GM18861 (cell line): ENCODE results near the gene S100A10.

Experiments used
- ATAC-seq: cut with Tn5 transposase; IDR thresholded peaks from one replicate; pipeline ENCODE4 v1.9.1; 2021; ENCODE audit not compliant: unreplicated experiment

The S100A10 gene

GRCh38 chr1:152013664-152014237 lies 20.1 kb upstream of the S100A10 start:
- no peak for ATAC-seq

GRCh38 chr1:152009691-152010090 lies 16.0 kb upstream of the S100A10 start:
- ATAC-seq, result no peak

DNA sequence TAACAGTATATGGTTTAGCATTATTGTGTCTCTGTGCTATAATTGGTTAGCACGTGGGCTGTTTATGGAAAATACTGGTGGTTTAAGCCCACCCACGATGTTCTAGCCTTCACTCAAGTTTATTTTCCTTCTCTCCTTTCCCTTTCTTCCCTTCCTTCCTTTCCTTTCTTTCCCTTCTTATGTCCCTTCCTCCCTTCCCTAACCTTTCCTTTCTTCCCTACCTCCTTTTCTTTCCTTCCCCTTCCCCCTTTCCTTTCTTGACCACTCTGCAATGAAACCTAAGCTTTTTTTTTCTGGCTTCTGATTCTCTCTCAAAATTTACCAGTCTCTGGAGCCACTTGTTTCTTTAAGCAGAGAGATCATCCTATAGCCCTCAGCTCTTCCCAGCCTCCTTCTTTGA lies 13.4 kb upstream of the S100A10 start:
- no peak for ATAC-seq

DNA sequence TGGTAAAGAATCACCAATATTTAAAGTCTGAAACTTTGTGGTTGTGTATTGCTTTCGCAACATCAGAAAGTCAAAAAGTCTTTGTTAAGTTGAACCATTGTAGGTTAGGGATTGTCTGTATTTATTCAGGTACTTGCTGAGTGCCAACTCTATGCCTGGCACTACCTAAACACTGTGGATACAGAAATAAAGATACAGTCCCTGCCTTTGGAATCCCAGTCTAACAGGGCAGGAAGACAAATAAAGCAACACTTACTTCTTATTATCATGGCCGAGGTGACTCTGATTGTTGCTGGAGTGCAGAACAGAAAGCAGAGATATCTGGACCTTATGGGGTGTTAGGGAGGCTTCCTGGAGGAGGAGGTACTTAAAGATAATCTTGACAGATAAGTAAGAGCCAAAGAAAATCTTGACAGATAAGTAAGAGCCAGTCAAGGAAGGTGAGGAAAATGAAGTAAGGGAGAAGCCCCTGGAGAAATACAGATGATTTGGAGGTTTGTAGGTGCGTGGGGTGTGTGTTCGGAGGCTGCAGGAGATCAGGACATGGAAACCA lies 11.8 kb upstream of the S100A10 start:
- ATAC-seq, result no peak

GRCh38 chr1:152003846-152004442 lies 10.3 kb upstream of the S100A10 start:
- no peak for ATAC-seq

DNA sequence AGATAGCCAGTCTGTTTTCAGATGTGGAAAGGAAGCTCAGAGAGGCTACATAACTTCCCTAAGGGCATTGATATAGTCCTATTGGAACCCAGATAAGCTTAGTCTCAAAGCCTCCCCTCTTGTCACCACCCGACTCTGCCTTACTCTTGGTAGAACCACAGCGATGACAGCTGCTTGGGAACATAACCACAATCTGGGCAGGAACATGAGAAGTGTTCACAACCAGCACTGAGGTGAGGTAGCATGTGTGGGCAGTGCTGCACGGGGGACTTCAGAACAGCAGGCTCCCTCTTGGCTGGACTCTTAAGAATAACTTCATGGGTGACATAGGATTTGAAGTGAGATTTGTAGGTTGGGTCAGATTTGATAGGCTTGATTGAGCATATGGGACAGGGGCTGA lies 9.3 kb upstream of the S100A10 start:
- ATAC-seq, result no peak

DNA sequence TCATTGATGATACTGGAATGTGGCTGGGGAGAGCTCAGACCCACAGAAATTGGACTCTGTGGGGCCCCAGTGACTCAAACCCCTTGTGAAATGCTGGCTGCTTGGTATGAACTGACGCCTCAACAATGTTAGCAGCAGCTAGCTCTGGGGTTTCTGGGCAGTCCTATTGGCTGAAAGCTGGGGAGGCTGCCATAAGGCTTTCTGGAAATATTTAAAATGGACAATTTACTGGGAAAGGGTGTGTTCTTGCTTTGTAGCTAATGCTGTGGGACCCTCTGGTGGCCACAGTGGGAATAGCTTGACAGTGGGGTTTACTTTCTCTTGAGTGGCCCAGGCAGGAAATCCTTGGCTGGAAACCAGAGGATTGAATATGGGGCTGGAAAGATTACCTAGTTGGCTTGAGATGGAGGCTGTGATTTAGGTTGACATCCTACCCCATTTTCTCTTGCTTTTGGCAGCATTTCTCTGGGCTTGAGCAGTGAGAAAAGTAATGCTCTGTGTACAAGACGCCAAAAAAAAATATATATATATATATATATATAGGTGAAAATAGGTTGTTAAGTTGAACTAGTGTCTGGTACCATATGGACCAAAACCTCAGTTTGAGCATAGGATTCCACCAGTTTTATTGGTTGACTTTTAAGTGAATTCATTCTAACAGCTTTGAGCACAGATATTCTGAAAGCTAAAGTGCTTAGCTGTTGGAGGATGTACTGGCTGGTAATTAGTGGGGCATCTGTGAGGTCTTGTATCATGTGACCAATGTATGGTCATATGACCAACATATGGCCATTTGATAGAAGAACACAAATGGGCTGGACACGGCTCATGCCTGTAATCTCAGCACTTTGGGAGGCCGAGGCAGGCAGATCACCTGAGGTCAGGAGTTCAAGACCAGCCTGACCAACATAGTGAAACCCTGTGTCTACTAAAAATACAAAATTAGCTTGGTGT lies 8.2 kb upstream of the S100A10 start:
- no peak for ATAC-seq

GRCh38 chr1:152000964-152001630 lies 7.4 kb upstream of the S100A10 start:
- no peak for ATAC-seq

DNA sequence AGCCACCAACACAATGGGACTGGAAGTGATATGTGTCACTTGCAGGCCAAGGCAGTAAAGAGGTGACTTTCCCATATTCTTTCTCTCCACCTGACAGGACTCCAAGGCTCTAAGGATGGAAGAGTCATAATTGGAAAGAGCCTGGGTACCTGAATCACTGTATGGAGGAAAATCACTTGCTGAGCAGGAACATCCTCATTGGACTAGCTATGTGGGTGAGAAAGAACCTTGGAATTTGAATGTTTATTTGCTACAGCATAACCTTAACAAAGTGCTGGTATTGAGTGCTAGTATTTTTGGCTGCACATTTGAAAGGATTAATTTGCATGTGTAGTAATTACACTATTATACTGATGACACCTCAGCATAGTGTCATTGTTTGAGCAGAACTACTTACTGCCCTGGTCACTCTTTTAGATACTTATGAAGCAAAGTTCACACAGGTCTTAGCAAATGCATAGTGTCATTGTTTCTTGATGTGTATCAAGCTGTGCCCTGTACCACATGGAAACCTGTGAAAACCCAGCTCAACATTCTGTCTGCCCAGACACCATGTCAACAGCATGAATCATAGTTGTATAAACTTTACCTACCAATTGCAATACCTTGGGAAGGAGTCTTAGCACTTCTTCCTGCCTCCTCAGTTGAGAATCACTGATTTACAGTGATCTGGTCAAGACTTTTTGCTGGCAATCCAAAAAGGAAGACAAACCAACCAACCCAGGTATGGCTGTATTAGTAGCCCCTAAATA lies 5.1 kb upstream of the S100A10 start:
- no peak for ATAC-seq

GRCh38 chr1:151997284-151997570 lies 3.6 kb upstream of the S100A10 start:
- no peak for ATAC-seq

DNA sequence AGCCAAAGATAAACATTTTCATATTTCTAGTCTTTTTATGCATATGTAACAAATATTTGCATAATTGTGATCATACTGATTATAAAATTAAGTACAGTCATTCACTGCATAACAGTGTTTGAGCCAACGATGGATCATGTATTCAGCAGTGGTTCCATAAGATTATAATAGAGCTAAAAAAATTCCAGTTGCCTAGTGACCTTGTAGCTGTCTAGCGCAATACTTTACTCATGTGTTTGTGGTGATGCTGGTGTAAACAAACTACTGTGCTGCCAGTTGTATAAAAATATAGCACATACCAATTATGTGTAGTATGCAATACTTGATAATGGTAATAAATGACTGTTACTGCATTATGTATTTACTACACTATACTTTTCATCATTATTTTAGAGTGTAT lies 2.1 kb upstream of the S100A10 start:
- ATAC-seq, result no peak

DNA sequence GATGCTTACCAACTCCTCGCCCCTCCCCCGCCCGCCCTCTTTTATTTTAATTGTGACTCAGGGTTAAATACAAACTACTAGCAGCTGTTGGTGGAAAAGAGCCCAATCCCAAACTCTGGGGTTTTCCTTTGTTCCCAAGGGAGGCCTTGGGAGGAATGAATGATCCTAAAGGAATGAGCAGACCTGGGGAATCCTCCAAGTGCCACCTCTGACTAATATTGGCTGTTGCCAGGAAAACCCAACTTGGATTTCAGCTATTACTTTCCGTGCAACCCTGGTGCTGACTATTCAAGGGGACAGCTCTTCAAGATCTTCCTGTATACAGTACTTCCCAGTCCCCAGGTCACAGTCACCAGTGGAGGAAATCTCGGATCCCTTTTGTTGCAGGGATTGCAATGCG lies 1.3 kb upstream of the S100A10 start:
- no peak for ATAC-seq

DNA sequence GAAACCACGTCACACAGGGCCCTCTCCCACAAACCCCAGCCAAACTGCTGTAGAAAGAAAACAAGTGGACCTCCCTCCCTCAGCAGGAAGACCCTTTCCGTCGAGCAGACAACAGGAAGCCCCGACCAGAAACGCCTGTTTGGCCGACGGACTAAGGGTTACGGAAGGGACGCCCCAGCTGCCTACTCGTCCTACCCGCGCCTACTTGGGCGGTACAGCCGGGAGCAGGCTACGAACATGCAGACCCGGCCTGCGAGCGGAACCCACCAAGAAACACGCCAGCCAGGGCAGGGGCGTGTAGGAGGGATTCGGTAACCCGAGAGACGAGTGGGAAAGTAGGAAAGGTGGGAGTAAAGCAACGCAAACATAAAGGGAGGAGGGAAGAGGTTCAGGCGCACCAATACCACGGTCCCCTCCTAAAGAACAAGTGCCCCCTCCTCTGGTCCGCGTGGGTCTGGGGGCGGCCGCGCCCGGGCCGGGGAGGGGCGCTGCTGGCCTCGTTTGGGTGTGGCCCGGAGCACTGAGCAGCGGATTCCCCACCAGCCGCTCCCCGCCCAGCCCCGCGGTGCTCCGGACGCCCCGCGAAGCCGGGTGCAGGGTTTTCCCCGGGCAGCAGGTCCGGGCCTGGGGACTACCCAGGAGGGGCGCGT lies 450 bp downstream of the S100A10 start:
- no peak for ATAC-seq

GRCh38 chr1:151992303-151993083 lies 1.2 kb downstream of the S100A10 start:
- ATAC-seq, result no peak

DNA sequence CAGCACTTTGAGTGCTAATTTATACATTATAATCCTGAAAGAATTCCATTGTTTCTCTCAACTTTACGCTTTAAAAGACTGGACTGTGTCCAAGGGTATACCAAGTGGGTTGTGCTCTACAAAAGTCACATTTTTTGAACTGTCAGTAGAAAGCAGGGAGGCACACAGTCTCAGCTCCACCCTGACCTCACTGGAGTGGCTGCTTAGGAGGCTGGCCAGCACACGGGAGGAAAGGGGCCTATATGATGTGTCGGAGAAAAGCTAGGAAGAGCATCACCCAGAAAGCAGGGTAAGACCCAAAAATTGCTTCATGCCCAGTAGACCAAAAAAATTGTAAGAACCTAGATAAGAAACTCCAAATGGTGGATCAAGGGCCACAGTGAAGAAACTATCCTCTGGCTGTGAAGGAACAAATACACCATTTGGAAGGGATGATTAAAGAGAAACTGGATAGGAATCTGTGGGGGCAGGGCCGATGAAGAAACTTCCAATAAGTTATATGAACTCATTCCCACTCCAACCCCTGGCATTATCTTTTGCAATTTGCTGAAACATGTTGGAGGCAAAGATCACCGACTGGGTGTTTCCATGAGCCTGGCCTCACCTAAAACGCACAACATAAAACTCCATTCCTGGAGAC lies 1.9 kb downstream of the S100A10 start:
- ATAC-seq, result no peak

DNA sequence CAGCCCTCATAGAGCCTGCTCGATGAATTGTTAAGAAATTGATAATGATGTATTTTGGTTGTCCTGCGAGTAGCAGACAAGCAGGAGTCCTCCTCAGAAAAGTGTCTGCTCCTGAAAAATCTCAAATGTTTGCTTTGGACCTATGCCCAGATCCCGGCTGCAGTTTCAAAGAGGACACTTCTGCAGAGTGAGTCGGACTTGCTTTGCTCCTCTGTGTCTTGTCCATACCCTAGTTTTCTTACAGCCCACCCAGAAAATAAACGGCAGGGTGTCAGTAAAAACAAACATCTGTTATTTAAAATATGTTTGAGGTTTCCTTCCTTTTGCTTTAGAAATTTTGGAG lies 2.8 kb downstream of the S100A10 start:
- ATAC-seq, result no peak

DNA sequence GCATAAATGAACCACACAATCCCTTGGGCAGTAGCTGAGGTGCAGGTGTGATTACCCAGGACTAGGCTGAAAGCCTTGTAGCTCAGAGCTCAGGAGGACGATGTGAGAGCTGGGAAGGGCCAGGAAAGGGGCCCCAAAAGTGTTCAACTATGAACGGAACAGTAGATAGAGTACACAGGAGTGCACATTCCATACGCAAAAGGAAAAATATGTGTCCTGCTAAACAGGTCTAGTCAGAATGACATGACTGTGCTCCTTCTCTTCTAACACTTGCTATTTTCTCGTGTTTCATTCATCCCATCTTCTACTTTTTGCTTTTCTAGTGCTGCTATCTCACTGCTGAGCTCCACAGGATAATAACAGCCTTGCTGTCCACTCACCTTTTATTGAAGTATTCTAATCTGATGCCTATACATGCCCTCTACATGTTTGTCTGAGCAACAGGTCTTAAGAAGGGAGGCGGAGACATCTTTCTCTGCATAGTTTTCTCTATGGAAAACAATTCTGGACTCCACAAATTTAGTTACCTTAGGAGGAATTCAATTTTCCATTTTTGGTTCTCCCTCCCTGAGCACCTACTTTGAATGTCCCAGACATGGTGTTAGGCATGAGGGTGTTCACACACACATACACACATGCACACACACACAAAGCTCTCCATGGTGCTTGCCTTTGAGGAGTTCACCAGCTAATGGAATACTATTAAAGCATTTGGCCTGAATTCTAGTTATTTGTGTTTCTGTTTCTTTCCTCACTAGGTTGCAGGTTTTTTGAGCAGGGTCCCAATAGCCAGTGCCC lies 3.4 kb downstream of the S100A10 start:
- no peak for ATAC-seq

GRCh38 chr1:151989211-151989862 lies 4.3 kb downstream of the S100A10 start:
- no peak for ATAC-seq
